GM12878 (cell line): ENCODE data around the gene CKMT2.

Experiments
- ASH2L ChIP-seq: fragments of 300-600, 200-600 bp; sonication (generic); IDR thresholded peaks from 2 replicates; pipeline ENCODE4 v1.6.1; 2017; ENCODE audit warnings: low read depth, mild to moderate bottlenecking, borderline replicate concordance
- CTCF ChIP-seq, 3 experiments: IDR thresholded peaks in 2 of 3; conservative IDR thresholded peaks in 1 of 3; 2 replicates each; pipeline ENCODE4 v1.5.1; 2011; ENCODE audit warnings: low read depth in 3 of 3, low read length in 3 of 3, mild to moderate bottlenecking in 3 of 3, control low read depth in 2 of 3, moderate library complexity in 2 of 3, inconsistent platforms in 1 of 3, mixed read lengths in 1 of 3; ENCODE audit not compliant: control insufficient read depth in 2 of 3, insufficient read depth in 1 of 3; ENCODE audit errors: extremely low read depth in 1 of 3
- FOXM1 ChIP-seq: IDR thresholded peaks from 2 replicates; pipeline ENCODE4 v1.6.1; 2012; ENCODE audit warnings: low read depth, mild to moderate bottlenecking, inconsistent platforms, low read length, moderate library complexity
- POLR2AphosphoS5 ChIP-seq: IDR thresholded peaks from 2 replicates; pipeline ENCODE4 v1.6.1; 2011; ENCODE audit warnings: mild to moderate bottlenecking, low read length, inconsistent platforms
- TAF1 ChIP-seq: IDR thresholded peaks from 2 replicates; pipeline ENCODE4 v1.6.1; 2011; ENCODE audit warnings: mild to moderate bottlenecking, low read depth, low read length, borderline replicate concordance
- USF2 ChIP-seq: IDR thresholded peaks from 2 replicates; pipeline ENCODE4 v1.6.1; 2011; ENCODE audit warnings: low read depth, low read length, improper control_type of control experiment, borderline replicate concordance
- YBX1 ChIP-seq: fragments of 450-650 bp; IDR thresholded peaks from 2 replicates; pipeline ENCODE4 v1.6.1; 2016; ENCODE audit warnings: antibody characterized with exemption
- TF ChIP-seq, protein P1 (sequence below): fragments of 450-650 bp; IDR thresholded peaks from 2 replicates; pipeline ENCODE4 v1.6.1; 2014; ENCODE audit warnings: mild to moderate bottlenecking
- TF ChIP-seq, protein P2 (sequence below): IDR thresholded peaks from 2 replicates; pipeline ENCODE4 v1.6.1; 2011; ENCODE audit warnings: mild to moderate bottlenecking, low read depth, low read length, moderate library complexity; ENCODE audit not compliant: insufficient replicate concordance

DNA sequence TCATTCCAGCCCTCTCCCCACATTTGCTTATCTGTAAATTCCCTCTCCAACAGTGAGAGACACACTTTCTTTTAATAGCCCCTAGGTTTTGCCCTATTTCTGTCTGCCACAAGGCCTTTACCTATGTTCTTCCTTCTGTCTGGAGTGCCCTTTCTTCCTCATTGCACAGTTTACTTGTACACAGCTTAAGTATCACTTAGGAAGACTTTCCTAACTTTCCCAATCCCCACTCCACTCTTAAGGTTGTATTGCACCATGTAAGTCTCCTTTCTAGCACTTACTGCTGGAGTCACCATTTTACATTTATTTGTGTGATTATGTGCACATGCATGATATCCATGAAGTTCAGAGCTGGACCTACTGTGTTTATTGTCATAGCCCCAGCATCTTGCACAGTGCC lies 10.8 kb upstream of the CKMT2 start:
- TF ChIP-seq CTCF (IDR thresholded peaks at IDR 0.05 in 2 of 3, conservative IDR thresholded peaks at IDR 0.05 in 1 of 3; ENCODE audit: control insufficient read depth in 2 of 3, extremely low read depth in 1 of 3, insufficient read depth in 1 of 3, low read depth in 3 of 3, low read length in 3 of 3) (no peak), ASH2L (no peak), USF2 (no peak), POLR2AphosphoS5 (no peak), FOXM1 (no peak), TAF1 (no peak), YBX1 (no peak)
- TF ChIP-seq, protein P1, sequence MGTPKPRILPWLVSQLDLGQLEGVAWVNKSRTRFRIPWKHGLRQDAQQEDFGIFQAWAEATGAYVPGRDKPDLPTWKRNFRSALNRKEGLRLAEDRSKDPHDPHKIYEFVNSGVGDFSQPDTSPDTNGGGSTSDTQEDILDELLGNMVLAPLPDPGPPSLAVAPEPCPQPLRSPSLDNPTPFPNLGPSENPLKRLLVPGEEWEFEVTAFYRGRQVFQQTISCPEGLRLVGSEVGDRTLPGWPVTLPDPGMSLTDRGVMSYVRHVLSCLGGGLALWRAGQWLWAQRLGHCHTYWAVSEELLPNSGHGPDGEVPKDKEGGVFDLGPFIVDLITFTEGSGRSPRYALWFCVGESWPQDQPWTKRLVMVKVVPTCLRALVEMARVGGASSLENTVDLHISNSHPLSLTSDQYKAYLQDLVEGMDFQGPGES = no peak
- TF ChIP-seq, protein P2, sequence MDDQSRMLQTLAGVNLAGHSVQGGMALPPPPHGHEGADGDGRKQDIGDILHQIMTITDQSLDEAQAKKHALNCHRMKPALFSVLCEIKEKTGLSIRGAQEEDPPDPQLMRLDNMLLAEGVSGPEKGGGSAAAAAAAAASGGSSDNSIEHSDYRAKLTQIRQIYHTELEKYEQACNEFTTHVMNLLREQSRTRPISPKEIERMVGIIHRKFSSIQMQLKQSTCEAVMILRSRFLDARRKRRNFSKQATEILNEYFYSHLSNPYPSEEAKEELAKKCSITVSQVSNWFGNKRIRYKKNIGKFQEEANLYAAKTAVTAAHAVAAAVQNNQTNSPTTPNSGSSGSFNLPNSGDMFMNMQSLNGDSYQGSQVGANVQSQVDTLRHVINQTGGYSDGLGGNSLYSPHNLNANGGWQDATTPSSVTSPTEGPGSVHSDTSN = no peak
